ENCODE results near the gene TMEM52. TPM values are rescaled to one million over a fixed set of nuclear protein-coding genes. Genes with fewer than 3 reads are reported as not detected.

The TMEM52 gene
- total RNA-seq, 1 donor from 2014 or later: 0.67 TPM

DNA sequence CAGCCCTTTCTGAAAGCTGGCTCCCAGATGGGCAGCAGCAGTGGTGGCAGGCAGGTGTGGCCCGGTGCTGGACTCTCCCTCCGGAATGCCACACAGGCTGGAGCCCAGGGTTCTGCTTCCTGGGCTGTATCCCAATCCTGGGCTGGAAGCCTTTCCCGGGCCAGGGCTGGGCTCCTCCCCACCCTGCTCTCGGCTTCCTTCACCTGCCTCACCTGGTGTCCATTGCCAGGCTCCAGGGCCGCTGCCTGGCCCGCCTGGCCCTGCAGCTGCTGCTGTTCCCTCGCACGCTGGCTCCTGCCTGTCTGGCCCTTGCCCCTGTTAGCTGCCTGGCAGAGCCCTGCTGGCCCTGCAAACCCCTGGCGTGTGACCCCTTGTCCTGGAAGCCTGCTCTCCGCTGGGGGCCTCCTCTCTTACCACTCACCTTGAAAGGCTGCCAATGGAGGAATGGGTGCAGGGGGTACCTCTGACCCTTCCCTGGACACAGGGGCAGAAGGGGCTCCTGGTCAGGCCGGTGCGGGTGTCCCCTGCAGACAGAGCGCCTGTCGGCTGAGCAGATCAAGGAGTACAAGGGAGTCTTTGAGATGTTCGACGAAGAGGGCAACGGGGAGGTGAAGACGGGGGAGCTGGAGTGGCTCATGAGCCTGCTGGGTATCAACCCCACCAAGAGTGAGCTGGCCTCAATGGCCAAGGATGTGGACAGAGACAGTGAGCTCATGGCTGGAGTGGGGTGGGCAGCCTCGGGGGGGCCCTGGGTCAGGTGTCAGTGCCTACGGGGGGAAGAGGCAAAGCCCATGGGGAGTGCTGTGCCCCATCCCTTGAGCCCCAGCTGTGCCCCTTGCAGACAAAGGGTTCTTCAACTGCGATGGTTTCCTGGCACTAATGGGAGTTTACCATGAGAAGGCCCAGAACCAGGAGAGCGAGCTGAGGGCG, 2.9 kb downstream of the TMEM52 start:
- no peaks in the 10 kb centered on the region for H3K36me3 Mint-ChIP-seq (ENCODE audit: low read depth)
- peaks cover 3% of the 10 kb centered on the region for H3K4me1 Mint-ChIP-seq (ENCODE audit: low read depth)
- H3K27me3 Mint-ChIP-seq (ENCODE audit: low read depth): no peaks in the 10 kb centered on the region
- H3K4me3 Mint-ChIP-seq (ENCODE audit: unreplicated experiment): no peak overlapping the region
- H3K27ac Mint-ChIP-seq (ENCODE audit: unreplicated experiment): no peak overlapping the region
- TF ChIP-seq, protein P1, sequence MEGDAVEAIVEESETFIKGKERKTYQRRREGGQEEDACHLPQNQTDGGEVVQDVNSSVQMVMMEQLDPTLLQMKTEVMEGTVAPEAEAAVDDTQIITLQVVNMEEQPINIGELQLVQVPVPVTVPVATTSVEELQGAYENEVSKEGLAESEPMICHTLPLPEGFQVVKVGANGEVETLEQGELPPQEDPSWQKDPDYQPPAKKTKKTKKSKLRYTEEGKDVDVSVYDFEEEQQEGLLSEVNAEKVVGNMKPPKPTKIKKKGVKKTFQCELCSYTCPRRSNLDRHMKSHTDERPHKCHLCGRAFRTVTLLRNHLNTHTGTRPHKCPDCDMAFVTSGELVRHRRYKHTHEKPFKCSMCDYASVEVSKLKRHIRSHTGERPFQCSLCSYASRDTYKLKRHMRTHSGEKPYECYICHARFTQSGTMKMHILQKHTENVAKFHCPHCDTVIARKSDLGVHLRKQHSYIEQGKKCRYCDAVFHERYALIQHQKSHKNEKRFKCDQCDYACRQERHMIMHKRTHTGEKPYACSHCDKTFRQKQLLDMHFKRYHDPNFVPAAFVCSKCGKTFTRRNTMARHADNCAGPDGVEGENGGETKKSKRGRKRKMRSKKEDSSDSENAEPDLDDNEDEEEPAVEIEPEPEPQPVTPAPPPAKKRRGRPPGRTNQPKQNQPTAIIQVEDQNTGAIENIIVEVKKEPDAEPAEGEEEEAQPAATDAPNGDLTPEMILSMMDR (IDR thresholded peaks at IDR 0.05): no peak
- H3K9me3 Mint-ChIP-seq (ENCODE audit: low read depth): no peaks in the 10 kb centered on the region
- no peak for DNase-seq (ENCODE audit: low spot score)

DNA sequence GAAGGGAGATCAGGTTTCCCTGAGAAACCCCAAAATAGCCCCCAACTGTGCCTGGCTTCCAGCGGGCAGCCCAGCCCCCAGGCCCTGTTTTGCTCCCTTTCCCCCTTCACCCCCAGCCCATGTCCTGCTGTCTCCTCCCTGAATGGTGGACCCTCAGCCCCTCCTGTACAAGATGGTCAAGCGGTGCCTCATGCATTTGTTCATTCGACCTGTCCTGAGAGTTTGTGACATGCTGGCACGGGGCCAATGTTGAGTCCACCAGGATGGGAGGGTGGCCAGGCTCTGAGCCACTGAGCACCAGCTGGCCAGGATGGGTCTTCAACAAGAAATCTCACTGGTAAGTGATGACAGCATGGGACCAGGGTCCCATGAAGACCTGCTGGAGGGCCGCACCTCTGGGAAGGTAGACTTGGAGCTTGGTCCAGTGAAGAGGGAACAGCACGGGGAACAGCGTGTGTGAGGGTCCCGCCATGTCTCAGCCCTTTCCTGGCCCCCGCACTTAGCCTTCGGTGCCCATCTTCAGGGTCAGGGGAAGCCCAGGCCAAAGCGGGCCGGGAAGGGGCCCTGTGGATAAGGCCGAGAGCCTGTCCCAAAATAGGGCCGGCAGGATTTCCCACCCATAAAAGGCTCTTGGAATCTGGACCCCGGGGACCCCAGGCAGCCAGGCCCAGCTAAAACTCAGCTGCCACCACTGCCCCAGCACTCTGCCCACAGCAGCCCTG, 3.9 kb downstream of the TMEM52 start, which contains the start of gene CALML6:
Gene CALML6 (plus strand): TSS at position 290 of the 722 bp plus-strand sequence. CDS start 21 bp downstream, at position 311.
- H3K27ac Mint-ChIP-seq (ENCODE audit: unreplicated experiment): no peak within 1 kb of the TSS
- H3K9me3 Mint-ChIP-seq (ENCODE audit: low read depth): no peaks in the 10 kb centered on the region
- peak; percentile 88 for DNase-seq (ENCODE audit: low spot score)
- H3K4me1 Mint-ChIP-seq (ENCODE audit: low read depth): peaks cover 6% of the 10 kb centered on the region
- H3K4me3 Mint-ChIP-seq (ENCODE audit: unreplicated experiment): no peak within 1 kb of the TSS
- no peaks in the 10 kb centered on the region for H3K36me3 Mint-ChIP-seq (ENCODE audit: low read depth)
- TF ChIP-seq, protein P1 (IDR thresholded peaks at IDR 0.05): no peak
- no peaks in the 10 kb centered on the region for H3K27me3 Mint-ChIP-seq (ENCODE audit: low read depth)

DNA sequence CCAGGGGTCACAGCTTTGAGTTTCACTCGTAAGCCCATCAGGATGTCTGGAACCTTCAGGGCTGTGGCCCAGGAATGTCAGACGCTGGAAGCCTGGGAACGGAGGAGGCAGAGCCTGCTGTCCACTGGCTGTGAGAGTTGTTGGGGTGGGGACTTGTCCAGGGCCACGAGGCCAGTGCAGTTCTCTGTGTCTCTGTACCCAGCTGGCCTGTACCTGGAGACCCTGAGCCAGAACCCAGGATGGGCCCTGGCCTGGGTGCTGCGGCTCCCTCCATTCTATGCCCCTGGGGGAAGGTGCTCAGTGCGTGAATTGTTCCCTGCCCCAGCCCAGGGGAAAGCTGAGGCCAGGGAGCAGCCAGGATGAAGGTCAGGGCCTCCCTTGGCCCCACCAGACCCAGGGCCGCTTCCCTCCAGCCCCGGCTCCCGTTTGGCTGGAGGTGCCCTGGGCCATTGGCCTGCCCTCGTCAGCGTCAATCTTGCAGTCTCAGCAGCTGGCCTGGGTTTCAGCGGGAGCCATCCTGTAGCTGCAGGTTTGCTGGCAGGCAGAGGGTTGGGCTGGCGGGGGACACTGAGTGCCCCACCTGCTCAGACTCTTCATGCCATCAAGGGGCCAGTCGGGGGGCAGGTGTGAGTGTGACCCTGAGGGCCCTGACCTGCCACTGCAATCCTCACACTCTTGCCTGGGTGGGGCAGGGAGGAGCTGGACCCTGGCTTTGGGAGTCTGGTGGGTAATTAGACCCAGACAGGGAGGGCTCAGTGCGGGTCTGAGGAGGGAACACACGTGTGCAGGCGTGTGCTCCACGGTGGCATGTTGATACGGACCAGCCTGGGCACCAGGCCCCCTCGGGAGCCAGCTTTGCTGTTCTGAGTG, 4.7 kb downstream of the TMEM52 start:
- no peaks in the 10 kb centered on the region for H3K27me3 Mint-ChIP-seq (ENCODE audit: low read depth)
- H3K36me3 Mint-ChIP-seq (ENCODE audit: low read depth): no peaks in the 10 kb centered on the region
- H3K27ac Mint-ChIP-seq (ENCODE audit: unreplicated experiment): no peak overlapping the region
- no peak for DNase-seq (ENCODE audit: low spot score)
- TF ChIP-seq, protein P1 (IDR thresholded peaks at IDR 0.05): no peak
- H3K4me1 Mint-ChIP-seq (ENCODE audit: low read depth): peaks cover 8% of the 10 kb centered on the region
- no peak overlapping the region for H3K4me3 Mint-ChIP-seq (ENCODE audit: unreplicated experiment)
- no peaks in the 10 kb centered on the region for H3K9me3 Mint-ChIP-seq (ENCODE audit: low read depth)

DNA sequence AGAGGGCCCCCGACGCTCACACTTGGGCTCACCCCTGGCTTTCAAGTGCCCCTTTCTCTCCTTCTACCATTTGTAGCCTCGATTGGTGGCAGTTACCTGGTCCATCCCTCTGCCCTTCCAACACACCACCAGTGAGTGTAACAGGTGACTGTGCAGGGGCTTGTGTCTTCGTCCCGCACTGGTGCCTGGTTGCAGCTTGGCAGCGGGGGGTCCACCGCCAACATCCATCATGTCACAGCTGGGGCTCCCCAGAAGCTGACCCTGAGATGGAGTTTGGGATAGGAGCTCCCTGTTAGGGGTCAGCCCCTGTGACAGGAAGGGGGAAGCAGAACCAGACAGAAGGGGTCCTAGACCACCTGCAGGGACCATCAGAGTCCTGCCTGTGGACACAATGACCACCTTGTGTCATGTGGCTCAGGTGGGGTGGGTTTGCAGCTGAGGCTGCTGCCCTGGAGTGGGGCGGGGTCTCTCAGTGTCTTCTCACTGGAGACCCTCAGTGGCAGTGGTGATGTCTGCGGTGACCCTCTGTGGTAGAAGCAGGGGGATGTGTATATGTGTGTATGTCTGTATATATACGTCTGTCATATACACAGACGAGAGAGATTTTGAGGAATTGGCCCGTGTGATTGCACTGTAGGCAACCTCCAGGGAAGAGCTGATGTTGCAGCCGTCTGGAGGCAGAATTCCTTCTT, 7.6 kb downstream of the TMEM52 start:
- H3K4me1 Mint-ChIP-seq (ENCODE audit: low read depth): peaks cover 22% of the 10 kb centered on the region
- DNase-seq (ENCODE audit: low spot score): no peak
- H3K27me3 Mint-ChIP-seq (ENCODE audit: low read depth): no peaks in the 10 kb centered on the region
- no peak overlapping the region for H3K27ac Mint-ChIP-seq (ENCODE audit: unreplicated experiment)
- H3K36me3 Mint-ChIP-seq (ENCODE audit: low read depth): no peaks in the 10 kb centered on the region
- peak overlapping the region; percentile 12 for H3K4me3 Mint-ChIP-seq (ENCODE audit: unreplicated experiment)
- TF ChIP-seq, protein P1 (IDR thresholded peaks at IDR 0.05): no peak
- no peaks in the 10 kb centered on the region for H3K9me3 Mint-ChIP-seq (ENCODE audit: low read depth)
